ENCODE data around the gene TMEM8B.

TMEM8B gene

DNA sequence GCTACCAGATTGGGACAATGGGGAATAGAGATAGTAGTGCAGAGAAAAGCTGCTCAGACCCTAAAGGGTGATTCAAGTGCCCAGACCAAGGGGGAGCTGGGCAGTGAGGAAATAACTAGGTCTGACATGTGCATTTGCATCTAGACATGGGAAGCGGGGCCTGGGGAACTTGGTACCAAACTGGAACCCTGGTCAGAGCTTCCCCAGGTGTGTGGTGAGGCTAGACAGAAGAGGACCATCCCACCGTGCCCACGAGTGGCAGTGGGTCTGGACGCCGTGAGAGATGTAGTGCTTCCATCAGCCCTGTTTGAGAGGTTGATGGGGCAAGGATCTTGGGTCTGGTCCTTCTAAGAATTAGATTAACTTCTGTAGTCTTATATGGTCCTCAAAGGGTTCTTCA, 7.6 kb downstream of the TMEM8B start:
- Histone ChIP-seq H3K79me1 (ENCODE audit: low read length) (no peaks in the 10 kb centered on the region), H2AFZ (ENCODE audit: insufficient read depth, low read length, poor library complexity) (no peak overlapping the region), H3K79me2 (ENCODE audit: control insufficient read depth, insufficient read depth, low read length, poor library complexity) (no peaks in the 10 kb centered on the region), H3K27ac (ENCODE audit: low read depth, low read length) (no peak overlapping the region), H3K36me3 (ENCODE audit: control insufficient read depth in 1 of 2, insufficient read depth in 2 of 2, low read length in 2 of 2) (peaks cover 0 to 4% of the 10 kb centered on the region in 2 experiments), H3K14ac (ENCODE audit: low read length) (no peak overlapping the region), H2BK120ac (ENCODE audit: insufficient read depth, low read length, poor library complexity) (no peak overlapping the region), H3K27me3 (ENCODE audit: insufficient read depth, low read length) (no peaks in the 10 kb centered on the region), H3K23ac (ENCODE audit: low read length) (no peak overlapping the region), H3K9ac (ENCODE audit: low read length) (no peak overlapping the region), H3K4me1 (ENCODE audit: control insufficient read depth in 1 of 2, insufficient read depth in 2 of 2, low read length in 2 of 2) (peaks cover 12 to 16% of the 10 kb centered on the region in 2 experiments), H2BK12ac (ENCODE audit: low read length) (no peak overlapping the region), H4K12ac (ENCODE audit: low read depth, low read length) (no peak overlapping the region), H4K91ac (ENCODE audit: low read depth, low read length) (no peak overlapping the region), H3K4me2 (ENCODE audit: low read length) (no peak overlapping the region), H3K4ac (ENCODE audit: low read depth, low read length) (no peak overlapping the region), H2BK5ac (ENCODE audit: low read depth, low read length, poor library complexity) (no peak overlapping the region), H4K8ac (ENCODE audit: low read depth, low read length) (no peak overlapping the region), H2AK5ac (ENCODE audit: low read length) (no peak overlapping the region), H3K9me3 (ENCODE audit: insufficient read depth, low read depth, low read length) (no peaks in the 10 kb centered on the region), H3K18ac (ENCODE audit: low read length) (no peak overlapping the region), H3K4me3 (ENCODE audit: low read depth, low read length) (no peak overlapping the region)
- DNase-seq: no peak
- WGBS (ENCODE audit: extremely low coverage, insufficient coverage, insufficient read length): no CpG with 5 or more reads among the region's 5 CpGs

DNA sequence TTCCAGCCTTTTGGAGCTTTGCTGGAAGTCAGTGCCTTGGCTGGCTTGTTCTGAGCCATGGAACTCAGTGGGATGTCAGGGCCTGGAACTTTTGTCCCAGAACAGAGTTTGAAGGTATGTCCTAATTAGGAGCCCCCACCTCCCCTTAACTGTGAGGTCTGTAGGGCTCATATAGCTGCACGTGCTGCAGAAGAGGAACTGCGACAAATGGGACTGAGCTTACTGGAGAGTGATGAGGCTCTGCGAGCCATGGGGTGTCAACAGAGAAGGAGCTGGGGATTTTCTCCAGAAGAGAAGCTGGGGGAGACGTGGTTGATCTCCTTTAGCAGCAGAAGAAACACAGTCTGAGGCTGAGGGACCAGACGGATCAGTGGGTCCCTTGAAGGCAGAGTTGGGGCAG, 10.9 kb downstream of the TMEM8B start:
- H3K27ac ChIP-seq (ENCODE audit: low read depth, low read length): no peak overlapping the region

GRCh38 chr9:35840881-35841644, 12.0 kb downstream of the TMEM8B start:
- Histone ChIP-seq H3K4me2 (ENCODE audit: low read length) (no peak overlapping the region), H3K27ac (ENCODE audit: low read depth, low read length) (no peak overlapping the region), H3K14ac (ENCODE audit: low read length) (no peak overlapping the region), H3K79me2 (ENCODE audit: control insufficient read depth, insufficient read depth, low read length, poor library complexity) (no peaks in the 10 kb centered on the region), H2BK5ac (ENCODE audit: low read depth, low read length, poor library complexity) (no peak overlapping the region), H2BK120ac (ENCODE audit: insufficient read depth, low read length, poor library complexity) (no peak overlapping the region), H3K9ac (ENCODE audit: low read length) (no peak overlapping the region), H3K36me3 (ENCODE audit: control insufficient read depth in 1 of 2, insufficient read depth in 2 of 2, low read length in 2 of 2) (peaks cover 0 to 2% of the 10 kb centered on the region in 2 experiments), H3K23ac (ENCODE audit: low read length) (no peak overlapping the region), H3K4me3 (ENCODE audit: low read depth, low read length) (no peak overlapping the region), H3K18ac (ENCODE audit: low read length) (no peak overlapping the region), H2AFZ (ENCODE audit: insufficient read depth, low read length, poor library complexity) (no peak overlapping the region), H3K79me1 (ENCODE audit: low read length) (no peaks in the 10 kb centered on the region), H3K4me1 (ENCODE audit: control insufficient read depth in 1 of 2, insufficient read depth in 2 of 2, low read length in 2 of 2) (peaks cover 0 to 4% of the 10 kb centered on the region in 2 experiments), H4K8ac (ENCODE audit: low read depth, low read length) (no peak overlapping the region), H4K12ac (ENCODE audit: low read depth, low read length) (no peak overlapping the region), H2BK12ac (ENCODE audit: low read length) (no peak overlapping the region), H3K27me3 (ENCODE audit: insufficient read depth, low read length) (no peaks in the 10 kb centered on the region), H2AK5ac (ENCODE audit: low read length) (no peak overlapping the region), H3K4ac (ENCODE audit: low read depth, low read length) (no peak overlapping the region), H4K91ac (ENCODE audit: low read depth, low read length) (no peak overlapping the region), H3K9me3 (ENCODE audit: insufficient read depth, low read depth, low read length) (no peaks in the 10 kb centered on the region)
- no peak for DNase-seq
- WGBS (ENCODE audit: extremely low coverage, insufficient coverage, insufficient read length): no CpG with 5 or more reads among the region's 15 CpGs

More for the DNA sequence above, 10.9 kb downstream of the TMEM8B start:
- no peak overlapping the region for H3K4me2 ChIP-seq (ENCODE audit: low read length)
- no peaks in the 10 kb centered on the region for H3K79me2 ChIP-seq (ENCODE audit: control insufficient read depth, insufficient read depth, low read length, poor library complexity)
- no peak for DNase-seq
- H2AK5ac ChIP-seq (ENCODE audit: low read length): no peak overlapping the region
- no peaks in the 10 kb centered on the region for H3K79me1 ChIP-seq (ENCODE audit: low read length)
- peaks cover 0 to 4% of the 10 kb centered on the region in 2 experiments for H3K36me3 ChIP-seq (ENCODE audit: control insufficient read depth in 1 of 2, insufficient read depth in 2 of 2, low read length in 2 of 2)
- no peak overlapping the region for H4K91ac ChIP-seq (ENCODE audit: low read depth, low read length)
- no peaks in the 10 kb centered on the region for H3K9me3 ChIP-seq (ENCODE audit: insufficient read depth, low read depth, low read length)
- H3K4me3 ChIP-seq (ENCODE audit: low read depth, low read length): no peak overlapping the region
- H3K4me1 ChIP-seq (ENCODE audit: control insufficient read depth in 1 of 2, insufficient read depth in 2 of 2, low read length in 2 of 2): no peaks in the 10 kb centered on the region
- no peak overlapping the region for H2BK120ac ChIP-seq (ENCODE audit: insufficient read depth, low read length, poor library complexity)
- H2BK12ac ChIP-seq (ENCODE audit: low read length): no peak overlapping the region
- no peak overlapping the region for H3K18ac ChIP-seq (ENCODE audit: low read length)
- H3K4ac ChIP-seq (ENCODE audit: low read depth, low read length): no peak overlapping the region
- H2AFZ ChIP-seq (ENCODE audit: insufficient read depth, low read length, poor library complexity): no peak overlapping the region
- no peak overlapping the region for H4K8ac ChIP-seq (ENCODE audit: low read depth, low read length)
- no peak overlapping the region for H3K14ac ChIP-seq (ENCODE audit: low read length)
- H4K12ac ChIP-seq (ENCODE audit: low read depth, low read length): no peak overlapping the region
- no peak overlapping the region for H3K9ac ChIP-seq (ENCODE audit: low read length)
- H3K27me3 ChIP-seq (ENCODE audit: insufficient read depth, low read length): no peaks in the 10 kb centered on the region
- no peak overlapping the region for H3K23ac ChIP-seq (ENCODE audit: low read length)
- H2BK5ac ChIP-seq (ENCODE audit: low read depth, low read length, poor library complexity): no peak overlapping the region
- WGBS (ENCODE audit: extremely low coverage, insufficient coverage, insufficient read length): no CpG with 5 or more reads among the region's 5 CpGs

- peaks cover 2% of the 10 kb centered on the region for H3K9me3 ChIP-seq (ENCODE audit: insufficient read depth, low read depth, low read length)
- no peak overlapping the region for H3K18ac ChIP-seq (ENCODE audit: low read length)
- peaks cover 0 to 2% of the 10 kb centered on the region in 2 experiments for H3K36me3 ChIP-seq (ENCODE audit: control insufficient read depth in 1 of 2, insufficient read depth in 2 of 2, low read length in 2 of 2)
- H4K91ac ChIP-seq (ENCODE audit: low read depth, low read length): no peak overlapping the region
- H2AK5ac ChIP-seq (ENCODE audit: low read length): no peak overlapping the region
- no peak overlapping the region for H3K4ac ChIP-seq (ENCODE audit: low read depth, low read length)
- no peak for DNase-seq
- no peak overlapping the region for H3K23ac ChIP-seq (ENCODE audit: low read length)
- H3K14ac ChIP-seq (ENCODE audit: low read length): no peak overlapping the region
- no peak overlapping the region for H2BK12ac ChIP-seq (ENCODE audit: low read length)
- H3K27ac ChIP-seq (ENCODE audit: low read depth, low read length): no peak overlapping the region
- H3K79me1 ChIP-seq (ENCODE audit: low read length): no peaks in the 10 kb centered on the region
- H2BK5ac ChIP-seq (ENCODE audit: low read depth, low read length, poor library complexity): no peak overlapping the region
- H3K4me1 ChIP-seq (ENCODE audit: control insufficient read depth in 1 of 2, insufficient read depth in 2 of 2, low read length in 2 of 2): peaks cover 3 to 9% of the 10 kb centered on the region in 2 experiments
- H3K9ac ChIP-seq (ENCODE audit: low read length): no peak overlapping the region
- H2AFZ ChIP-seq (ENCODE audit: insufficient read depth, low read length, poor library complexity): no peak overlapping the region
- H3K4me3 ChIP-seq (ENCODE audit: low read depth, low read length): no peak overlapping the region
- WGBS (ENCODE audit: extremely low coverage, insufficient coverage, insufficient read length): no CpG with 5 or more reads among the region's 5 CpGs
- H2BK120ac ChIP-seq (ENCODE audit: insufficient read depth, low read length, poor library complexity): no peak overlapping the region
- no peak overlapping the region for H3K4me2 ChIP-seq (ENCODE audit: low read length)
- H3K79me2 ChIP-seq (ENCODE audit: control insufficient read depth, insufficient read depth, low read length, poor library complexity): no peaks in the 10 kb centered on the region
- H3K27me3 ChIP-seq (ENCODE audit: insufficient read depth, low read length): no peaks in the 10 kb centered on the region
- no peak overlapping the region for H4K12ac ChIP-seq (ENCODE audit: low read depth, low read length)
- H4K8ac ChIP-seq (ENCODE audit: low read depth, low read length): no peak overlapping the region
Measured at GRCh38 chr9:35841645-35841900, 12.5 kb downstream of the TMEM8B start.

Measured in trophoblast cell (in vitro differentiated cells and primary cell).